Measurements from ENCODE around the gene CDH12. TPM values are rescaled to one million over a fixed set of nuclear protein-coding genes. Genes with fewer than 3 reads are reported as not detected.
"Not testable (repeated sequence)": the region's sequence is repeated elsewhere in the genome, so short reads cannot be mapped to it uniquely, and the experiment has no call there.

CDH12 gene
- total RNA-seq, 2 donors from 2014 or later = 0.14 to 1.0 TPM

DNA sequence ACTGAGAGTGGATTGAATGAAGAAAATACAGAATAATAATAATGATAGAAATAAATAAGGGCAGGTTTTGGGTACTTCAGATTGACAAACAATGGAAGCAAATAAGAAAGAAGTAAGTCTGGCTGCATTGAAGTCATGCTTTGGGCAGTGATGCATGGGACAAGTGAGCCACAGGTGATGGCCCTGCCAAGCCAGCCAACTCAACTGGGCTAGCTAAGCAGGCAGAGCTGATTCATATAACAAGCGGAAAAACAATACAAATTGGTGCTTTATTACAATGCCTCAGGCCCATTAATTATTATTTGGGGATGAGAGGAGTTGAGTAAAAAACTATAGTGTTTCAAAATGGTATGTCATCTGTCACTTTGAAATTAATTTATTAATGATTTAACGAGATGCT, 502.0 kb downstream of the CDH12 start:
- intact Hi-C loops (cut with DNase I) = no loop called here
- no peak for DNase-seq (ENCODE audit: low spot score)
- H3K4me1 ChIP-seq (replicated peaks) = no peaks in the 10 kb centered on the region
- H3K4me3 ChIP-seq = no peak overlapping the region
- H3K27ac ChIP-seq = no peak overlapping the region
- no peaks in the 10 kb centered on the region for H3K36me3 ChIP-seq
- no peaks in the 10 kb centered on the region for H3K27me3 ChIP-seq (replicated peaks; ENCODE audit: insufficient read depth)
- WGBS = 89% methylated on average over 2 of the region's 2 CpGs
- TF ChIP-seq, protein P1, sequence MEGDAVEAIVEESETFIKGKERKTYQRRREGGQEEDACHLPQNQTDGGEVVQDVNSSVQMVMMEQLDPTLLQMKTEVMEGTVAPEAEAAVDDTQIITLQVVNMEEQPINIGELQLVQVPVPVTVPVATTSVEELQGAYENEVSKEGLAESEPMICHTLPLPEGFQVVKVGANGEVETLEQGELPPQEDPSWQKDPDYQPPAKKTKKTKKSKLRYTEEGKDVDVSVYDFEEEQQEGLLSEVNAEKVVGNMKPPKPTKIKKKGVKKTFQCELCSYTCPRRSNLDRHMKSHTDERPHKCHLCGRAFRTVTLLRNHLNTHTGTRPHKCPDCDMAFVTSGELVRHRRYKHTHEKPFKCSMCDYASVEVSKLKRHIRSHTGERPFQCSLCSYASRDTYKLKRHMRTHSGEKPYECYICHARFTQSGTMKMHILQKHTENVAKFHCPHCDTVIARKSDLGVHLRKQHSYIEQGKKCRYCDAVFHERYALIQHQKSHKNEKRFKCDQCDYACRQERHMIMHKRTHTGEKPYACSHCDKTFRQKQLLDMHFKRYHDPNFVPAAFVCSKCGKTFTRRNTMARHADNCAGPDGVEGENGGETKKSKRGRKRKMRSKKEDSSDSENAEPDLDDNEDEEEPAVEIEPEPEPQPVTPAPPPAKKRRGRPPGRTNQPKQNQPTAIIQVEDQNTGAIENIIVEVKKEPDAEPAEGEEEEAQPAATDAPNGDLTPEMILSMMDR (IDR thresholded peaks at IDR 0.05) = no peak
- TF ChIP-seq POLR2AphosphoS5 (IDR thresholded peaks at IDR 0.05) = no peak
- no peak for TF ChIP-seq POLR2A (IDR thresholded peaks at IDR 0.05)
- no peaks in the 10 kb centered on the region for H3K9me3 ChIP-seq

- Histone ChIP-seq H3K36me3 (no peaks in the 10 kb centered on the region), H3K4me3 (no peak overlapping the region), H3K9me3 (no peaks in the 10 kb centered on the region), H3K4me1 (replicated peaks) (no peaks in the 10 kb centered on the region), H3K27ac (no peak overlapping the region), H3K27me3 (replicated peaks; ENCODE audit: insufficient read depth) (no peaks in the 10 kb centered on the region)
- TF ChIP-seq, protein P1 (IDR thresholded peaks at IDR 0.05) = no peak
- no peak for TF ChIP-seq POLR2AphosphoS5 (IDR thresholded peaks at IDR 0.05)
- no peak for TF ChIP-seq POLR2A (IDR thresholded peaks at IDR 0.05)
- intact Hi-C loops (cut with DNase I) = no loop called here
- WGBS = 75% methylated on average over 6 of the region's 6 CpGs
- DNase-seq (ENCODE audit: low spot score) = no peak
These were observed 505.1 kb downstream of the CDH12 start for GRCh38 chr5:22348027-22348426.

DNA sequence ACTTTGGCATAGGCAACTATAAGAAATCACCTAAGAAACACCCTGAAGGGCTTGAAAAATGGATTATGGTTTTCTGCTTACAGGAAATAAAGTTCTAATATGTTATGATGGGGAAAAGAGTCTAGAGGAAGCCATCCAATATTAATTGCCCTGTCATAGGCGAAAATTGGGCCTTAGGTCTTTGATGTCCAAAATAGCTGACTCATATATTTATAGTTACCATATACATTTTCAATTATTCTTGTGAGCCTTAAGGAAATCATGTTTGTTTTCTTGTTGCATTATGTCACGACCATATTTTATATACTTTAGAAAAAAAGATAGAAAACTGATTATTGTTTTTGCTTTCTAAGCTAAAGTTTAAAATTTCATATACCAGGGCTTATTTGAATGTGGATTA, 509.1 kb downstream of the CDH12 start:
- Histone ChIP-seq H3K27me3 (replicated peaks; ENCODE audit: insufficient read depth) (no peaks in the 10 kb centered on the region), H3K36me3 (no peaks in the 10 kb centered on the region), H3K4me1 (replicated peaks) (no peaks in the 10 kb centered on the region), H3K4me3 (no peak overlapping the region), H3K9me3 (no peaks in the 10 kb centered on the region), H3K27ac (no peak overlapping the region)
- 80% methylated on average over 2 of the region's 2 CpGs for WGBS
- intact Hi-C loops (cut with DNase I) = no loop called here
- DNase-seq (ENCODE audit: low spot score) = no peak
- TF ChIP-seq POLR2AphosphoS5 (IDR thresholded peaks at IDR 0.05) = no peak
- no peak for TF ChIP-seq POLR2A (IDR thresholded peaks at IDR 0.05)

DNA sequence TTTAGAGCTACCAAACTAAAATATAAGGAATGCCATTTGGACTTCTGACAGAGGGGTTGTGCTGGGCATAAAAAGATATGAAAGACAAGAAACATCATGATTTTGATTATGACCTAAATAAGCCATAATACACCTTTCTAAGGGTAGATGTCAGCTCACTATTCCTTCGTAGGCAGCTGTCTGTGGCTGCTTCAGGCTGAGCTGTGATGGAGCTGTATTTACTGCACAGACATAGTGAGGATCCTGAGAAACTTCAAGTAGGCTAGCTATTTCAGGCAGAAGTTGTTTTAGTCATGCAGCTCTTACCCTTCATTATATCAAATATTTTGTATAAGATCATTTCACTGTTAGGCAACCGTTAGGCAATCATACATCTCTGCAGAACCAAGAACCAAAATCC, 511.7 kb downstream of the CDH12 start:
- H3K9me3 ChIP-seq = no peaks in the 10 kb centered on the region
- H3K36me3 ChIP-seq = no peaks in the 10 kb centered on the region
- no peak overlapping the region for H3K27ac ChIP-seq
- H3K4me3 ChIP-seq = no peak overlapping the region
- H3K27me3 ChIP-seq (replicated peaks; ENCODE audit: insufficient read depth) = no peaks in the 10 kb centered on the region
- H3K4me1 ChIP-seq (replicated peaks) = no peaks in the 10 kb centered on the region
- WGBS = 93% methylated on average over 2 of the region's 2 CpGs
- no peak for TF ChIP-seq POLR2A (IDR thresholded peaks at IDR 0.05)
- TF ChIP-seq, protein P1 (IDR thresholded peaks at IDR 0.05) = no peak
- no peak for TF ChIP-seq POLR2AphosphoS5 (IDR thresholded peaks at IDR 0.05)
- intact Hi-C loops (cut with DNase I) = no loop called here
- DNase-seq (ENCODE audit: low spot score) = no peak

- intact Hi-C loops (cut with DNase I); H3K4me3 ChIP-seq; DNase-seq (ENCODE audit: low spot score); H3K4me1 ChIP-seq (replicated peaks); H3K27ac ChIP-seq; H3K36me3 ChIP-seq; H3K27me3 ChIP-seq (replicated peaks; ENCODE audit: insufficient read depth); H3K9me3 ChIP-seq: not testable (repeated sequence)
- 91% methylated on average over 3 of the region's 3 CpGs for whole genome bisulfite sequencing
These were observed 520.2 kb downstream of the CDH12 start for GRCh38 chr5:22332949-22333348.

DNA sequence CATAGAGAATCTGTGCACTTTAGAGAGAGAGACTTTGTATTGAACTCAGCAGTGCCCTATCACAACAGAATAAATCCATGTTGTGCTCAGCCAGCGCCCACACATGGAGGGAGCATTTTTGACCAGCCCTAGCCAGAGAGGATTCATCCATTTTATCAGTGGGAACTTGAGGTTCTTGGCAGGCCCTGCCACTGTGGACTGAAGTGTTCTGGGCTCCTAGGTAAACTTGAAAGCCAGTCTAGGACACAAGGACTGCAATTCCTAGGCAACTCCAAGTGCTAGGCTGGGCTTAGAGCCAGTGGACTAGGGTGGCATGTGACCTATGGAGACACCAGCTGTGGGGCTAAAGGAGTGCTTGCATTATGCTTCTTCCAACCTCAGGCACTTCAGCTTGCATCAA, 523.5 kb downstream of the CDH12 start:
- no peak overlapping the region for H3K27ac ChIP-seq
- H3K9me3 ChIP-seq = no peaks in the 10 kb centered on the region
- intact Hi-C loops (cut with DNase I) = no loop called here
- 95% methylated on average over 1 of the region's 1 CpG for WGBS
- DNase-seq (ENCODE audit: low spot score) = no peak
- no peak for TF ChIP-seq POLR2A (IDR thresholded peaks at IDR 0.05)
- TF ChIP-seq, protein P1 (IDR thresholded peaks at IDR 0.05) = no peak
- no peak for TF ChIP-seq POLR2AphosphoS5 (IDR thresholded peaks at IDR 0.05)
- H3K27me3 ChIP-seq (replicated peaks; ENCODE audit: insufficient read depth) = no peaks in the 10 kb centered on the region
- H3K4me3 ChIP-seq = no peak overlapping the region
- H3K4me1 ChIP-seq (replicated peaks) = no peaks in the 10 kb centered on the region
- H3K36me3 ChIP-seq = no peaks in the 10 kb centered on the region
